GM03348 (cell line): Measurements from ENCODE around the gene SYMPK.
A peak's percentile ranks its signal among the peaks of the same experiment; 100 is the strongest.

Source experiments
- DNase-seq: peaks from one replicate; pipeline ENCODE4 v3.0.0; 2012; ENCODE audit warnings: low spot score

Gene SYMPK

GRCh38 chr19:45825263-45825605 lies 37.7 kb downstream of the SYMPK start:
- no peak for DNase-seq

- no peak for DNase-seq
These were observed 38.2 kb downstream of the SYMPK start for GRCh38 chr19:45824531-45825262.

GRCh38 chr19:45824041-45824471 lies 38.9 kb downstream of the SYMPK start:
- no peak for DNase-seq

GRCh38 chr19:45823182-45823581 lies 39.8 kb downstream of the SYMPK start:
- DNase-seq, result no peak

GRCh38 chr19:45822716-45823115 lies 40.2 kb downstream of the SYMPK start:
- no peak for DNase-seq

GRCh38 chr19:45821570-45821969 lies 41.4 kb downstream of the SYMPK start:
- DNase-seq, result no peak

- DNase-seq, result no peak
These were observed 41.8 kb downstream of the SYMPK start for GRCh38 chr19:45821103-45821521.

- no peak for DNase-seq
These were observed 42.4 kb downstream of the SYMPK start for GRCh38 chr19:45820413-45821102.

GRCh38 chr19:45819769-45820168 lies 43.2 kb downstream of the SYMPK start:
- DNase-seq, result no peak

GRCh38 chr19:45817725-45818301 lies 45.1 kb downstream of the SYMPK start:
- DNase-seq, result no peak

- DNase-seq, result peak; percentile 98
These were observed 45.8 kb downstream of the SYMPK start for GRCh38 chr19:45817010-45817724.

- DNase-seq, result no peak
These were observed 46.5 kb downstream of the SYMPK start for GRCh38 chr19:45816236-45817009.

GRCh38 chr19:45815481-45816216 lies 47.3 kb downstream of the SYMPK start:
- DNase-seq, result no peak

- no peak for DNase-seq
These were observed 48.0 kb downstream of the SYMPK start, which contains the start of gene RSPH6A for GRCh38 chr19:45814851-45815480. TSS of gene RSPH6A (minus strand) at chr19:45815308. CDS start at chr19:45815176, 132 bp downstream.

GRCh38 chr19:45814166-45814780 lies 48.7 kb downstream of the SYMPK start:
- DNase-seq, result no peak

- no peak for DNase-seq
These were observed 50.6 kb downstream of the SYMPK start for GRCh38 chr19:45812297-45812696.

- peak; percentile 40 for DNase-seq
These were observed 53.2 kb downstream of the SYMPK start for GRCh38 chr19:45809643-45810159.

- DNase-seq, result no peak
These were observed 57.2 kb downstream of the SYMPK start for GRCh38 chr19:45805719-45806118.

- no peak for DNase-seq
These were observed 58.1 kb downstream of the SYMPK start for GRCh38 chr19:45804959-45805230.
